GM18517 (cell line): ENCODE results near the gene KLKB1.

ENCODE experiments used
- ATAC-seq: cut with Tn5 transposase; IDR thresholded peaks from one replicate; pipeline ENCODE4 v1.9.1; 2021; ENCODE audit warnings: mild to moderate bottlenecking, moderate library complexity; ENCODE audit not compliant: unreplicated experiment

The KLKB1 gene

GRCh38 chr4:186304866-186305505, 77.7 kb downstream of the KLKB1 start:
- no peak for ATAC-seq

- no peak for ATAC-seq
Observed at GRCh38 chr4:186307497-186307896, 80.2 kb downstream of the KLKB1 start.

GRCh38 chr4:186307916-186308315, 80.6 kb downstream of the KLKB1 start:
- ATAC-seq = no peak
